NCI-H2081 treated with DMSO at 0.1 percent for 48 hours (cell line): ENCODE results near the gene LMNTD2.
A peak's percentile ranks its signal among the peaks of the same experiment; 100 is the strongest.
"Not testable (repeated sequence)": the region's sequence is repeated elsewhere in the genome, so short reads cannot be mapped to it uniquely, and the experiment has no call there.

Experiments
- DNase-seq: peaks from one replicate; lab custom pipeline; 2025; lab: John Stamatoyannopoulos, UW

The LMNTD2 gene

GRCh38 chr11:587546-587945, 27.0 kb upstream of the LMNTD2 start:
- DNase-seq, result no peak

GRCh38 chr11:586376-587316, 26.1 kb upstream of the LMNTD2 start:
- DNase-seq, result no peak

GRCh38 chr11:584287-584686, 23.7 kb upstream of the LMNTD2 start:
- DNase-seq, result no peak

DNA sequence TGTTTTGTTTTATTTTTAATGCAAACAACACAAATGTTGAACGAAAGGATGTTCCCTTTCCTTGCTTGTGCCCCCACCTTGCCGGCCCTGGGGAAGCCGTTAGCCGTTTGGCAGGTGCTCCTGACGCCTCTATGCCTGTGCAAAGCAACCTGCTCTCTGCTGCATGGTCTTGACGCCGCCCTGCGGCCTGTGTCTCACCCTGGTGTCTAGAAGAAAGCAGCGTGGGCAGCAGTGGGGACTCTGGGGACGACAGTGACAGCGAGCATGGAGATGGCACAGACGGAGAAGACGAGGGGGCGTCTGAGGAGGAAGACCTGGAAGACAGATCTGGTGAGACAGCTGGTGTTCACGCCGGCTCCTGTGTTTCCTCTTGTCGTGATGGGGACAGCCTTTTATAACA, 21.2 kb upstream of the LMNTD2 start:
- DNase-seq, result no peak

GRCh38 chr11:581342-581741, 20.8 kb upstream of the LMNTD2 start:
- DNase-seq, result no peak

DNA sequence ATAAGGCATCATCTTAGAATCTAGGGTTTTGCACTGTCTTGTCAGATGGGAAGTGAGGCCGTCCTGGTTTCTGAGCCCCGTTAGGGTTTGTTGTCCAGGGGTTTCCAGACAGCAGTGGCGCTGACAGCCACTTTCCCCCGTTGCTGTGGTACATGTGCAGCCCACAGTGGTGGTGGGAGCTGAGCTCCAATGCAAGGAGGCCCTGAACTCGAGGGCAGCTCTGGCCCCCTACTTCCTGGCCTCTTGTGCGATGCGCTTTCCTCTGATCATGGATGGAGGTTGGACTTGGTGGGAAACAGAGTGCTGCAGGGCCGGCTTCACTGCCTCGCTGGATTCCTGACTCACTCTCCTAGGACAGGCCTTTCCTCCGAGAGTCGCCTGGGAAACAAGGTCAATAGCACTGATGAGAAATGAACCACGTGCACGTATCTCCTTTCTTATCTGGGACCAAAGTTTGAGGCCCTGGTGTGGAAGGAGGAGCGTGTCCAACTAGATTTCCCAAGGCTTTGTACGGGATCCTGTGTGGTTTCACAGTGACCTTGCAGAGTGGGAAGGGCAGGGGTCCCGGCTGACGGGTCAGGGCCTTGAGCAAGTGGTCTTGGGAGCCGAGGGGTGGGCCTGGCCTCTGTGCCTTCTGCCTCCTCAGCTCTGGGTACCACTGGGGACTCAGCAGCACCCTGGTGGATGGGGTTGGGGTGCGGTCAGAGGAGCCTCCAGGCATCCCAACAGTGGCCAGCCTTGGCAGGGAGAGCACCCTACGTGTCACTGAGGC, 19.5 kb upstream of the LMNTD2 start:
- DNase-seq, result no peak

DNA sequence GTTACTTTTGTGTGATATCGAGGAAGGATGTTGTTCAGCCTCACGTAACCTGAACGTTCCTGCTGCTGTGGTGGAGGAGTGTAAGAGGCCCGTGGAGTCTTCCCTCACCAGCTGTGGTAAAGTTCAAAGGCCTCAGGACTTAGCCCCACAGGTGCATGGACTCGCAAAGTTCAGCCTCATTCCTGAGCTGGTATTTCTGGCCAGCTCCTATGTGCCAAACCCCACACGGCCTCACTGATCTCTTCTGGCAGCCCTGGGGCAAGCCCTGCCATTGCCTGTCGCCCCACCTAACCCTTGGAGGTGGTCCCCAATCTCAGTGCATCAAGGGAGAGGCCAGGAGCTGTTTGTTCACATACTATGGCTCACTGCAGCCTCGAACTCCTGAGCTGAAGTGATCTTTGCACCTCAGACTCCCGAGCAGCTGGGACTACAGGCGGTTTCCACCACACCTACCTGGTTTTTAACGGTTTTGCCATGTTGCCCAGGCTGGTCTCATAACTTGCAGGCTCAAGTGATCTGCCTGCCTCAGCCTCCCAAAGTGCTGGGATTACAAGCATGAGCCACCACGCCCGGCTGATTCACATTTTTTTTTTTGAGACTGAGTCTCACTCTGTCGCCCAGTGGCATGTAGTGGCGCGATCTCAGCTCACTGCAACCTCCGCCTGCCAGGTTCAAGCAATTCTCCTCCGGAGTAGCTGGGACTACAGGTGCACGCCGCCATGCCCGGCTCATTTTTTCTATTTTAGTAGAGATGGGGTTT, 17.9 kb upstream of the LMNTD2 start:
- DNase-seq, result no peak

- DNase-seq, result no peak
Observed at GRCh38 chr11:577611-577894, 17.0 kb upstream of the LMNTD2 start.

DNA sequence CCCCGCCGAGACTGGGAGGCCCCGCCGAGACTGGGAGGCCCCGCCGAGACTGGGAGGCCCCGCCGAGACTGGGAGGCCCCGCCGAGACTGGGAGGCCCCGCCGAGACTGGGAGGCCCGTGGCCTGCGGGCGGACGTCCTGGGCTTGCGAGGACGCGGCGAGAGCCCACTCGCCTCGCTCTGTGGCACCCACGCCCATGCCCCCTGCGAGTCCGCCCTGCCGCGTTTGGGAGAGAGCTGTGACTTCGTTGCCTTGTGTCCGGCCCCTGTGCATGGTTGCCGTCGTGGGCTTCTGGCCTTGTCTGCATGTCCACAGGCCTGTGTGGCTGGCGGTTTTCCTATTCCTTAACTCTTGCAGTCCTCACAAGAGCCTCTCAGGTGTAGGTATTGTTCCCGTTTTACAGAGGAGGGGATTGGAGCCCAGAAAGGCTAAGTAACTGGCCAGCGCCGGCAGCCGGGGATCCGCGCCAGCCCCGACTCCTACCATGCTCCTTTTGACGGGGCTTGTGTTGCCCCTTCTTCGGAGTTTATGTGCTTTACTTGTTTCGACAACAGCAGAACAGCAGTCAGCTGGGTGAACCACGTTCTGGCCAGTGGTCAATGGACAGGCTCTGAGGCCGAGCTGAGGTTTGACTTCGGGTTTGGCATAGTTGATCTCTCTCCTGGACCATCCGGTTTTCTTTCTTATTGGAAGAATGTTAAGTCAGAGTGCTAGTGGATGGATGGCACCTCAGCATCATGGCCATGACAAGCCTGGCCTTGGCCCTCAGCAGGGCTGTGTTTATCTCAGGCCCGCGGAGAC, 16.5 kb upstream of the LMNTD2 start:
- DNase-seq, result no peak

- DNase-seq, result peak; percentile 90
Observed at GRCh38 chr11:575996-576768, 15.6 kb upstream of the LMNTD2 start, which contains the start of gene PHRF1. Gene PHRF1, plus strand, starts transcription at chr11:576470. Its CDS starts 5,043 bp downstream, at chr11:581513.

DNA sequence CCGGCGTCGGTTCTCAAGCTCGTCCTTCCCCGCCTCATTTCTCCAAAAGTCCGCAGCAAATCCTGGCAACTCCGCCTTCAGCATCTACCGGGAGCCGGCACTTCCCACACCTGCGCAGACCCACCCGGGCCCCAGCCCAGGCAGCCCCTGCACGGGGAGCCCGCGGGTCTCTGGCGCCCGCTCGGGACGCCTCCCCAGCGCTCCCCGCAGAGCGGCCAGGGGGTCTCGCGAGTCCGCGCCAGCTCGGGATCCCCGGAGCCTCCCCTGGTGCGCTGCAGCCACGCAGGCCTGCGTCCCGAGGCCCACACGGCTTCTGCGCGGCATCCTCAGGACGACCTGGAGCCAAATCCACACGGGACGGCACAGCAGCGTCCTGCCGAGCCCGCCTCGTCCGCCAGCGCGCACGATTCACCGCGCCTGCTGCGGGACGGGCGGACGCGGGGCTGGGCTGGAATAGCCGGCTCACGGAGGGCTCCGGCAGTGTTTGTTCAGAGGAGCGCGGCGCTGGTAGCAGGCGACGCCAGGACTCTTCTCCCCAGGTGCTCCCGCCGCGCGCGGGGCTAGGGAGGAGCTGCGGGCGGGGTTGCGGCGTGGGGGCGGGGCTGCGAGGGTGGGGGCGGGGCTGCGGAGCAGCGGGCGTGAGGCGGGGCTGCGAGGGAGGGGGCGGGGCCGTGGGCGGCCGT, 14.9 kb upstream of the LMNTD2 start:
- DNase-seq, result peak; percentile 57

DNA sequence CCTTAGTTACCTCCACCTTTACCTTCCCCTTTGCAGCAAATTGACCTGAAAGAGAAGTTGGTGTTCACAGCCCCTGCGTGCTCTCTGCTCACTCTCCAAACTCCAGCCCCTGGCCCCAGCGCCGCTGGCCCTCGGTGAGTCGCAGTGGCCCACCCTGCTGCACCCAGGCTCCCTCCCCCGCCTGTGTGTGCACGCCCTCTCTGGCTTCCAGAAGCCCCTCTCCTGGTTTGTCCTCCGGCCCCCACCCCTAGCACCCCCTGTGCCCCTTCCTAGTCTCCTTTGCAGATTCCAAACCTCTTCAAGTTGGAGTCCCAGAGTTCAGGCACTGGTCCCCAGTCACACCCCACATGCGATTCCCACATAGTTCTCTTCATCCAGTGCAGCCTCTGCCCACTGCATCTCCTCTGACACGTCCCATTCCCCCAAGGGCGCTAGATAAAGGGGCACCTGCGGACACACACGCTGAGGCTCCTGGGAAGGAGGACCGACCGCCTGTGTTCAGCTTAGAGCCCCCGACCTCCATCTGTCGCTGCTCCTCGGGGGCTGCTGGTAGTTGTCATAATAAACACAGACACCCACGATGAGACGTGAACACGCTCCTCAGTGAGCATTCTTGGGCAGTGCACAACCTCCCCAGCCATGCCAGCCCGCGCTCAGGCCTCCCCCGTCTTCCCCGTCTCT, 14.2 kb upstream of the LMNTD2 start:
- DNase-seq, result no peak

GRCh38 chr11:574031-574570, 13.6 kb upstream of the LMNTD2 start:
- not testable (repeated sequence) for DNase-seq

DNA sequence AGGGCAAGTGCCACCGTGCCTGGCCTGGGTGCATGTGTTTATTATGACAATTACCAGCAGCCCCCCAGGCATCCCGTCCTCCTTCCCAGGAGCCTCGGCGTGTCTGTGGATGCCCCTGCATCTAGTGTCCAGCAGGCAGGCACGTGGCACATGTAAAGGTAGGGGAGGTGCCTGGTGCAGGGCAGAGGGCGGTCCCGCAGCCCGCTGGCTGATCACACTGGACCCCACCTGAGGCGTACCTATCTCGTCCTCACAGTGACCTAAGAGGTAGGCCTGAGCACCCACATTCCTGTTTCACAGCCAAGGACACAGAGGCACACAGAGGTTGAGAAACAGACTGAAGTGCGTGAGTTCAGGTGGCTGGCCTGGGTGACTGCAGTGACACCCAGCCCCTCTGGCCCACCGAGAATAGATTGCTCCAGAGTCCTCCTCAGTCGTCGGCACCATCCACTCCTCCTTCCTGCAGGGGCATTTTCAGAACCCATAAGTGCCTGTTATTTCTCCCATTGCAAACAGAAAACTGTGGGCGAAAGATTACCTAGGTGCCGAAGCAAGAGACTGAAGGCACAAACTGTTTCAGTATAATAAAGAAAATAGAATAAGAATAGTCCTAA, 12.7 kb upstream of the LMNTD2 start:
- DNase-seq, result no peak

- no peak for DNase-seq
Observed at GRCh38 chr11:571802-572185, 11.3 kb upstream of the LMNTD2 start.

GRCh38 chr11:569158-569885, 8.8 kb upstream of the LMNTD2 start:
- no peak for DNase-seq

DNA sequence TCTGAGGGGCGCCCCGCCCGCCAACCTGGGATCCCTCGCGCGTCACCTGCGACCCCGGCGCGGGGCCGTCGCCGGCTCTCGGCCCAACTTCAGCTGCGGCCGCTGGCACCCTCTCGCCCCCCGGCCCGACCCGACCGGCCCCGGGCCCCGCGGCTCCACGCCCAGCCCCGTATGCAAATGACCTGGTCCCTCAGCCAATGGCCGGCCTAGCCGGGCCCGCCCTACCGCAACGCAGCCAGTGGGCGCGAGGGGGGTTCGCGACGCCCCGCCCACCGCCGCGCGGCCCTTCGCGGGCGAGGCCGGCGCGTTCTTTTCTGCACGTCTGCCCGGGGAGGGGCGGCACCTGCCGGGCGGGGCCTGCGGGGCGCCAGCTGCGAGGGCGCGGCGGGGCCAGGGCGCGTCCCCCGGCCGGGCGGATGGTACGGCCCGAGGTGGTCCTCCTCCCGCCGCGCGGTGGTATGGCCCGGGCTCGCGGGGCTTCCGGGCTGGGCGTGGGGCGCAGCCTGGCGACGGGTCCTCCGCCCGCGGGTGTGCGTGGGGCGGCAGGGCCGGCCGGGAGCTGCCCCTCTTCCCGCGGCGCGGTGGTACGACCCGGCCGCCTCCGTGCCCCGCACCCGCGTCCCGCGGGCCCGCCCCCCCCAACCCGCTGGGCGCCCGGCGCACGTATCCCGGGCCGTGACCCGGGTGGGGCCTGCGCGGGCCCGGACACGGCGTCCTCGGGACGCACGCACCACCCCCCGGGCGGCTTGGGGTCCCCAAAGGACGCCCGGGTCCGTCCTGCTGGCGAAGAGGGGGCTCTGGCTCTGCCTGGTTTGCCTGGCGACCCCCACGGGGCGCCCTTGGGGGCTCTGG, 8.0 kb upstream of the LMNTD2 start:
- DNase-seq, result peak; percentile 74
